Ishikawa (cell line): Measurements from ENCODE around the gene TOMM70.

Experiments
- CREB1 ChIP-seq: IDR thresholded peaks from 2 replicates; pipeline ENCODE4 v1.6.1; 2012; ENCODE audit warnings: low read depth
- EGR1 ChIP-seq: IDR thresholded peaks from 2 replicates; pipeline ENCODE4 v1.6.1; 2012
- EP300 ChIP-seq: IDR thresholded peaks from 2 replicates; pipeline ENCODE4 v1.6.1; 2012; ENCODE audit warnings: borderline replicate concordance
- FOXM1 ChIP-seq: IDR thresholded peaks from 2 replicates; pipeline ENCODE4 v1.6.1; 2012; ENCODE audit warnings: low read depth, borderline replicate concordance
- MAX ChIP-seq: IDR thresholded peaks from 2 replicates; pipeline ENCODE4 v1.6.1; 2012
- NFIC ChIP-seq: IDR thresholded peaks from 2 replicates; pipeline ENCODE4 v1.6.1; 2012
- RAD21 ChIP-seq: IDR thresholded peaks from 2 replicates; pipeline ENCODE4 v1.6.1; 2012; ENCODE audit warnings: low read depth
- REST ChIP-seq: IDR thresholded peaks from 2 replicates; pipeline ENCODE4 v1.6.1; 2012; ENCODE audit warnings: low read depth, mild to moderate bottlenecking
- TAF1 ChIP-seq: IDR thresholded peaks from 2 replicates; pipeline ENCODE4 v1.6.1; 2012; ENCODE audit warnings: low read depth, mild to moderate bottlenecking
- YY1 ChIP-seq: IDR thresholded peaks from 2 replicates; pipeline ENCODE4 v1.6.1; 2012; ENCODE audit warnings: low read depth

- no peak for TF ChIP-seq REST
- no peak for TF ChIP-seq TAF1
- TF ChIP-seq CREB1, result no peak
- TF ChIP-seq FOXM1, result no peak
- no peak for TF ChIP-seq EP300
- no peak for TF ChIP-seq EGR1
- TF ChIP-seq MAX, result no peak
- TF ChIP-seq NFIC, result no peak
- TF ChIP-seq RAD21, result no peak
- no peak for TF ChIP-seq YY1
Observed at GRCh38 chr3:100333051-100333450, 67.8 kb downstream of the TOMM70 start.
